Fibroblast of lung (primary cell): Measurements from ENCODE around the gene TBX21. TPM values are rescaled to one million over a fixed set of nuclear protein-coding genes. Genes with fewer than 3 reads are reported as not detected.

Experiments used
- DNase-seq, 2 donors: peaks; one replicate each; pipeline versions ENCODE4 v3.0.0 to v3.0.0-alpha.2; 2010; ENCODE audit warnings: low read depth in 2 of 2
- H2AFZ ChIP-seq: 2 replicates; pipeline ENCODE4 v1.5.1; 2012; ENCODE audit warnings: low read length, control low read depth, inconsistent platforms
- H3K27ac ChIP-seq: 2 replicates; pipeline ENCODE4 v1.5.1; 2011; ENCODE audit warnings: low read length, control low read depth; ENCODE audit not compliant: insufficient read depth
- H3K27me3 ChIP-seq: 2 replicates; pipeline ENCODE4 v1.5.1; 2011; ENCODE audit warnings: mild to moderate bottlenecking, low read length; ENCODE audit not compliant: control insufficient read depth, insufficient read depth
- H3K36me3 ChIP-seq: 2 replicates; pipeline ENCODE4 v1.5.1; 2011; ENCODE audit warnings: low read length; ENCODE audit not compliant: control insufficient read depth, insufficient read depth
- H3K4me1 ChIP-seq: 2 replicates; pipeline ENCODE4 v1.5.1; 2011; ENCODE audit warnings: low read length; ENCODE audit not compliant: control insufficient read depth, insufficient read depth; ENCODE audit errors: extremely low read depth
- H3K4me2 ChIP-seq: 2 replicates; pipeline ENCODE4 v1.5.1; 2011; ENCODE audit warnings: low read length, control low read depth; ENCODE audit not compliant: insufficient read depth; ENCODE audit errors: extremely low read depth
- H3K4me3 ChIP-seq, 4 experiments: fragments of 200-600 bp in 1 of 4; sonication (generic) in 1 of 4; replicated peaks in 1 of 4; 2 replicates each; pipeline ENCODE4 v1.5.1; 2011 to 2016; ENCODE audit warnings: low read length in 4 of 4, low read depth in 3 of 4, mild to moderate bottlenecking in 3 of 4, control low read depth in 2 of 4, inconsistent platforms in 1 of 4, mixed read lengths in 1 of 4; ENCODE audit not compliant: insufficient read depth in 1 of 4; ENCODE audit errors: control extremely low read depth in 1 of 4
- H3K79me2 ChIP-seq: 2 replicates; pipeline ENCODE4 v1.5.1; 2012; ENCODE audit warnings: mild to moderate bottlenecking, low read length, inconsistent platforms; ENCODE audit not compliant: control insufficient read depth, insufficient read depth
- H3K9ac ChIP-seq: 2 replicates; pipeline ENCODE4 v1.5.1; 2011; ENCODE audit warnings: mild to moderate bottlenecking, low read length, control low read depth; ENCODE audit not compliant: insufficient read depth
- H3K9me3 ChIP-seq: 2 replicates; pipeline ENCODE4 v1.5.1; 2012; ENCODE audit warnings: low read depth, low read length; ENCODE audit not compliant: control insufficient read depth, insufficient read depth
- H4K20me1 ChIP-seq: 2 replicates; pipeline ENCODE4 v1.5.1; 2011; ENCODE audit warnings: low read length; ENCODE audit not compliant: control insufficient read depth, insufficient read depth; ENCODE audit errors: extremely low read depth
- CTCF ChIP-seq, 2 donors: IDR thresholded peaks in 1 of 2; conservative IDR thresholded peaks in 1 of 2; 1 replicate in 1 of 2; 2 replicates in 1 of 2; pipeline ENCODE4 v1.5.1; 2011 to 2012; ENCODE audit warnings: low read length in 2 of 2, control low read depth in 1 of 2, inconsistent platforms in 1 of 2, low read depth in 1 of 2, mild to moderate bottlenecking in 1 of 2
- EZH2 ChIP-seq: IDR thresholded peaks from 2 replicates; pipeline ENCODE4 v1.5.1; 2012; ENCODE audit warnings: low read length, control low read depth, mild to moderate bottlenecking; ENCODE audit errors: missing control alignments
- polyA plus RNA-seq, 2 donors: library from polyadenylated mRNA; depleted of rRNA in 1 of 2; stranded (reverse) in 1 of 2; unstranded in 1 of 2; fragments of >200 nt; gene quantifications; 2 replicates each; pipeline ENCODE4 v1.2.1, GENCODE V29; 2011 to 2012; ENCODE audit warnings: missing spikeins in 1 of 2
- total RNA-seq: library from RNA; depleted of rRNA; stranded (reverse); fragments of >200 nt; gene quantifications from 2 replicates; pipeline ENCODE4 v1.2.1, GENCODE V29; 2014

The TBX21 gene
- total and polyA plus RNA-seq, 2 donors (not counting 1 experiment from before 2014, with no cell fraction given) = not detected

- Histone ChIP-seq H4K20me1 (no peaks in the 10 kb centered on the region), H3K79me2 (no peaks in the 10 kb centered on the region), H3K27ac (no peak overlapping the region), H3K4me2 (no peak overlapping the region), H3K4me1 (no peaks in the 10 kb centered on the region), H3K4me3 (no peak overlapping the region), H3K27me3 (peaks cover 22% of the 10 kb centered on the region), H3K36me3 (no peaks in the 10 kb centered on the region), H2AFZ (no peak overlapping the region), H3K9me3 (no peaks in the 10 kb centered on the region), H3K9ac (no peak overlapping the region)
- DNase-seq = no peak
- TF ChIP-seq EZH2 (no peak), CTCF (conservative IDR thresholded peaks at IDR 0.05 in 1 of 2, IDR thresholded peaks at IDR 0.05 in 1 of 2; ENCODE audit: low read depth in 1 of 2, low read length in 2 of 2) (no peak)
Observed at GRCh38 chr17:47774987-47775580, 42.0 kb downstream of the TBX21 start.

GRCh38 chr17:47776330-47777197 is 43.5 kb downstream of the TBX21 start:
- Histone ChIP-seq H3K4me1 (no peaks in the 10 kb centered on the region), H3K4me2 (no peak overlapping the region), H4K20me1 (no peaks in the 10 kb centered on the region), H3K9ac (no peak overlapping the region), H3K27me3 (peaks cover 22% of the 10 kb centered on the region), H3K27ac (no peak overlapping the region), H3K36me3 (no peaks in the 10 kb centered on the region), H3K79me2 (no peaks in the 10 kb centered on the region), H3K4me3 (no peak overlapping the region), H2AFZ (no peak overlapping the region), H3K9me3 (no peaks in the 10 kb centered on the region)
- TF ChIP-seq CTCF (conservative IDR thresholded peaks at IDR 0.05 in 1 of 2, IDR thresholded peaks at IDR 0.05 in 1 of 2; ENCODE audit: low read depth in 1 of 2, low read length in 2 of 2) = peak; percentile 58 to 80
- peak; percentile 10 for TF ChIP-seq EZH2
- peak; percentile 24 to 55 for DNase-seq

- no peak overlapping the region for H3K9ac ChIP-seq
- no peak overlapping the region for H2AFZ ChIP-seq
- H3K79me2 ChIP-seq = no peaks in the 10 kb centered on the region
- peaks cover 22% of the 10 kb centered on the region for H3K27me3 ChIP-seq
- TF ChIP-seq EZH2 (no peak), CTCF (conservative IDR thresholded peaks at IDR 0.05 in 1 of 2, IDR thresholded peaks at IDR 0.05 in 1 of 2; ENCODE audit: low read depth in 1 of 2, low read length in 2 of 2) (no peak)
- no peak overlapping the region for H3K27ac ChIP-seq
- no peak overlapping the region for H3K4me2 ChIP-seq
- DNase-seq = no peak
- no peaks in the 10 kb centered on the region for H4K20me1 ChIP-seq
- H3K4me1 ChIP-seq = no peaks in the 10 kb centered on the region
- no peaks in the 10 kb centered on the region for H3K36me3 ChIP-seq
- H3K4me3 ChIP-seq = no peak overlapping the region
- H3K9me3 ChIP-seq = no peaks in the 10 kb centered on the region
Observed at GRCh38 chr17:47778184-47778635, 45.2 kb downstream of the TBX21 start.
